Middle frontal gyrus (tissue), 1 donor: ENCODE data around the gene LBR.
"Not testable (repeated sequence)": the region's sequence is repeated elsewhere in the genome, so short reads cannot be mapped to it uniquely, and the experiment has no call there.

ENCODE experiments used
- DNase-seq: peaks from one replicate; pipeline ENCODE4 v3.0.0-alpha.2; 2015; ENCODE audit warnings: low spot score; ENCODE audit errors: extremely low spot score

Gene LBR

DNA sequence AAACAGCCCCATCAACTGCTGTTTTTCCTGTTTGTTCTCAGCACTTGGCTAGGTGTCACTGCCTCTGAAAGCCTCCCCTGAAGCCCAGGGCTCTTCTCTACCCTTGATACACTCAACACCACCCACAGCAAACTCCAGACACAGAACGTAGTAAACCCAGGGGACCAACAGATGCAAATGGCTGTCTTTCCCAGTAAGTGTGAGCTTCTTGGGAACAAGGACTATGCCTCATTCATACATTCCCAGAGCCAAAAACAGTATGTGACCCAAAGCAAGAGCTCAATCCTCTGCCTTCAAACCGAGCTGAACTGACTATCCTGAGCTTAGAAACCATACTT is 4.4 kb downstream of the LBR start:
- DNase-seq, result no peak

DNA sequence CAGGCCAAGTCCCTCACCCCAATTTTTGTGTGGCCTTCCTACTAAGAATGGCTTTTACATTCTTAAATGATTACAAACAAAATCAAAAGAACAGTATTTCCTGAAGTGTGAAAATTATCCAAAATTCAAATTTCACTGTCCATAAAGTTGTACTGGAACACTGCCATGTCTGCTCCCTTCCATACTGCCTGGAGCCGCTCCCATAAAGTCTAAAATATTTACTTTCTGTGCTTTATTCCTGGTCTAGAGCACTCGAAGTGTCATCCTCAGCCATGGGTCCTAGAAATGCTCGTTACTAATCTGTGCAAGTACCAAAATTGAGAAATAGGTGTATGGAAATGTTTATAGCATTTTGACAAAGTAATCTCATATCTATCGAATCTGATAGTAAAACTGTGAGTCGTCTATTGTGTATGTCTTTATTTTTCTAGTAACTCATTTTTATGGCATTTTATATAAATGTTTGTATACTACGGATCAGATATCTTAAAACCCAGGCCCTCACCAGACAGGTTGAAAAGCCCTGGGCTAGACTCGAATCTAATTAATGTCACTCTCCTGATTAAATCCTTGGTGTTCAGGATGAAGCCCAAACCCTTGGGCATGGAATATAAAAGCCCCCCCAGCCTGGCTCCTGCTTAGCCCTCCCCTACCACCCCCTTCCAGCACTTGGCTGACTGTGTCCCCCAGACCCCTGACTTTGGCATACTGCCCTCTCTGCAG is 4.9 kb downstream of the LBR start:
- DNase-seq, result no peak

DNA sequence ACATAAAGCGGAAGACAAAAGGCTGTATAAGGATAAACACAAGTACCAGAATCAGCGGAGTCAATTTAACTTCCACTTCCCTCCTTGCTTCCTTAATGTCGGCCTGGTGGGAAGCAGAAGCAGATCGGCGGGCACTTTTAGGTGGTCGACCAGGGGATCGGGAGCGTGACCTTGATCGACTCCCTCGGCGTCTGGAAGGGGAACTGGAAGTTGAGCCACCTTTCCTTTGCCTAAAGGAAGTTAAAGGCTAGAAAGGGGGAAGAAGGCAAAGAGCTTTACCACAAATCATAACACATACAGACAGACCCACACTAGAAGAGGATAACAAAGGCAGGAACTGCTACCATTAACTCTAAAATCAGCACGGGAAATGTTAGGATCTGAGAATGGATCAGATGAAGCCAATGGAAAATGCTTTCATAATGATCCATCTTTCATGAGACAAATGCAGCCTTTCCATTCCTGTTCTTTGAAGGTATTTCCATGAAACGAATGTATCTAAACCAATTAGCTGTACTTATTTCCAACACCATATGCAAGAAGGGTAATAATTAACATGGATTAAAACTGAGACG is 5.7 kb downstream of the LBR start:
- DNase-seq, result no peak

DNA sequence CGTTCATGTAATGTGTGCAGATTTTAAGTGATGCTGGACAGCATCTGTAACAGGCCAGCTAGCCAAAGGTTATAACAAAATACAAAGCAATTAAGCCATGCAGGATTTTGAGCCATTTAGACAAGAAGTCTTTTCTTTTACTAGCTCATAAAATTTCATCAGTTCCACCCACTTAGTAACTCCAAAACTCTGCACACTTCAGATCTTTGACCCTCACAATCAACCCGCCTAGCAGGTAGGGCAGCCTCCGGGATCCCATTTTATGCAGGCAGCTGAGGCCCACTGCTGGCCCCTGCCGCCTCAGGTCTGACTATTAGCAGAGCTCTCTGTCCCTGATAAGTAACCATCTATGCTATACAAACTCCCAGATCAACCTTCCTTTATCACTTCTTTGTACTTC is 9.2 kb downstream of the LBR start:
- DNase-seq, result no peak

DNA sequence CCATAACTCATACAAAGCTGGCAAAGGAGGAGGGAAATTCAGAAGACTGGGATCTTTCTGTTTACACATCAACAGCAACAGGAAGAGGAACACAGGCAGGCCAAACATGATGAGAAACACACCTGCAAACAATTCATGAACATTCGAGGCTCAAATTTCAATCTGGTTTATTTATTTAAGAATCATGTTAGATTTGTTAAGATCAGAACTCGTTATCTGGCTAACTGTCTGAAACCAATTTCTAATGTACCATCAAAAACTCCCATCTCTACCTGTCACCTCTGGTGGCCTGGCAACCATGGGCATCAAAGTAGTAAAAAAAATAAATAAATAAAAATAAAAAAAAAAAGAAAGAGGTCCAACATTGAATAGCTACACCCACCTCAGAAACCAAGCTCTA is 9.8 kb downstream of the LBR start:
- no peak for DNase-seq

DNA sequence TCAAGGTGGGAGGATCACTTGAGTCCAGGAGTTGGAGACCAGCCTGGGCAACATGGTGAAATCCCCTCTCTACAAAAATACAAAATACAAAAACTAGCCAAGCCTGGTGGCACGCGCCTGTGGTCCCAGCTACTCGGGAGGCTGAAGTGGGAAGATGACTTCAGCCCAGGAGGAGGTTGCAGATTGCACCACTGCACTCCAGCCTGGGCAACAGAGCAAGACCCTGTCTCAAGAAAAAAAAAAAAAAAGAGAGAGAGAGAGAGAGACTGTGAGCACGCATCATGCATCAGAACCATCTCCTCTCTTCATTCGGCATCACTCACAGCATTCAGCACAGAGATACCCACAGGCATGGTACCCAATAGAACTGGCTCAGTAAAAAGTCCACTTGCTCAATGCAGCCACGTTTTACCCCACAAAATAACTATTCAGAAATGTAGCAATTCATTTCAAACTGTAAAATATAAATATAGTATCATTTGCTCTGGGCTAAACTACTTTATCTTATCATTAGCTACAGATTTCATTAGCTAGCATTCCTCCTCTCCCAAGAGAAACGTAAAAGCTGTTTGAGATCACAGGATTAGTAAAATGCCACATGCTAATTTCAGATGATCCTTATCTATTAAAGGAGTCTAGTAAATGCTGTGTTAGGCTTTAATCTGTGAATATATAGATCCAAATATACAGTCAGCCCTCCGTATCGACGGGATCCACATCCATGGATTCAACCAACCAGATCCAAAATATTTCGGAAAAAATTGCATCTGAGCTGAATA is 11.7 kb downstream of the LBR start:
- no peak for DNase-seq

DNA sequence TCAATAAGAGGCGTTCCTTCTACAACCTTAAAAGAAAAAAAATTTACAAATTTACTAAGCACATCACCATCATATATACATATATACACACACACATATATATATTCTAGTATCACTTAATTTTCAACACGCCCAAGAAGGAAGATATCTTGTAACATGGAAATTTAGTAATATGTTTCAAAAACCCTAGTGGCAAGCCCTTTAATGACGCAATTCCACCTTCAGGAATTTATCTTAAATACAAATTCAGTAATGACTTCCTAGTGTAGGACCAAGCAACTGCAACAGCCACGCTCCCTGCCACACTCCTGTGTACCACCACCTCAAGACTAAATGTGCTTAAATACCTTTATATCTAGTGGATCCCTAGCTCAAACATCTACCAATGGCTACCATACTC is 12.5 kb downstream of the LBR start:
- DNase-seq, result no peak

DNA sequence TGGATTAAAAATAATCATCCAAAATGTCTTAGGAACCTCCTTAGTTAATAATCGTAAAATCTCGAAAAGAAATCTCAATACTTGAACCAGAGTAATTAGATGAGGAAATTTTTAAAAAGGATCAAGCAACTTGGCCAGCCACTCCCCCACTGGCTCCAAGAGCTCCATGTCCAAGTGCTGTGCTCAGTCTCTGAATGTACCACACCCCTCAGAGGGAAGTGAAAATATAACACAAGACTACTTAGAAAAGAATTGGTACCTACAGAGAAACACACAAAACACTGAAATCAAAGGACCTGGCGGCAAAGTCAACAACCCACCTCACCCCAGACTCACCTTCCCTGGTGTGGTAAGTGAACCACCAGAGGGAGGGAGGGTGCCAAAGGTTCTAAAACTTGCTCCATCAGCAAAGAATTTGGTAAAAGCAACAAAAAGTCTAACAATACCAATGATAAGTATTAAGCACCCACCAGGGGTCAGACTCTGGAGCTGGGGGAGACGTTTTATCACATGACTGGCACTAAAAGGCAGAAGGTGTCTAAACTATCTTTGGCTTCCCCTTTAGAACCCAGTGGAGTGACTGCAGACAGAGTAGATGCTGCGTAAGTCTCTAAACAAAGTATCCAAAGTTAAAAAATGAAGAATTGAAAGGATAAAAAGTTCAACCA is 14.0 kb downstream of the LBR start:
- DNase-seq, result no peak

DNA sequence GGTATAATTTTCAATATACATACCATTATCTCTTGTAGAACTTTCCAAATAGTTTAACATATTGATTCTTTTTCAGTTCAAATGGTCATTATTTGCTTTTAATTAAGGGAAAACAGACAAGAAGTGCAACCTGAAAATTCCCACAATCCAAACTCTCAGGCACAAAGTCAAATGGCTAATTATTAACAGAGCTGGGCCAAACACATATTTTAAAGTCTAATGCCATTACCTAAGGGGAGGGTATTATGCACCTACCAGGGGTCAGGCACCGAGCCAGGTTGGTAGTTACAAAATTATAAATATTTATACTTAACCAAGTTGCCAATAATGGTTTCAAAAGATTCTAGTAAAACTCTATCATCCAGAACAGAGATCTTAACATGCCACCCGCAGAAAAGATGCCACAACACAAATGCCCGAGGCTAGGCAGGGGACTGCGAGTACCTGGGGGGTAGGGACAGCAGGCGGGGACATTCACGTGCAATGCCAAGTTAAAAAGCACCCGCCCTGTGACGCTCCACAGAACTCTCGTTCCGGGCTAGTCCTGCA is 15.0 kb downstream of the LBR start:
- no peak for DNase-seq

DNA sequence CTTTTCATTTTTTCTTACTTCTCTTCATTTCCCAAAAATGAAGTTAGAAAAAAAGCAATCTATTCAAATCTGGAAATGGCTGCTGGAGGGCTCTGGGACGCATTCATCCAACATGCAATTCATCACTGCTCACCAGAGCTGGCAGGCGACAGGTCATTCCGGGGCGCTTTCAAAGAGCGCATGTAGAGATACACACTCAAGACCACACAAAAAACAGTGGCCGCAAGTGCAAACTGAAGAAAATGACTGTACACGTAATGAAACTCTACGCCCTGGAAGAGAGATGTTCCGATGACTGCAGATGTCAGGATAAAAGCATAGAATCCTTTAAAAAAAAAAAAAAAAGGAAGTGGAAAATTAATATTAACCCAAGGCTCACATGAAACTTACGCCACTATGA is 15.5 kb downstream of the LBR start:
- DNase-seq, result no peak

DNA sequence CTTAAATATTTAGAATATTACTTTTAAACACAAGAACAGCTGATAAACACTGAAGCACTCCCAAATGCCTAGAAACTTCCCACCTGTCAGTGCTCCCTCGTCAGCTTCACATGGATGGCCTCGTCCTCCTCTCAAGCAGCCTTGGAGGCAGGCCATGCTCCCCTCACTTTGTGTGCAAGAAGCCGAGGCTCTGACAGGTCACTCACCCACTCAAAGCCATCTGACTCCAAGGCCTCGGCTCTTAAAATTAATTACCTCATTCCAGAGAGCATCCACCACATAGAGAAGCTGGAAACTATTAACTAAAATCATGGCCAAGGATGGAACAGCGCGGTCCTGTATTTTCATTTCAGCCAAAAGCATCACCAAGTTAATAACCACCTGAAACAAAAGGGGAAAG is 17.8 kb downstream of the LBR start:
- DNase-seq, result no peak

DNA sequence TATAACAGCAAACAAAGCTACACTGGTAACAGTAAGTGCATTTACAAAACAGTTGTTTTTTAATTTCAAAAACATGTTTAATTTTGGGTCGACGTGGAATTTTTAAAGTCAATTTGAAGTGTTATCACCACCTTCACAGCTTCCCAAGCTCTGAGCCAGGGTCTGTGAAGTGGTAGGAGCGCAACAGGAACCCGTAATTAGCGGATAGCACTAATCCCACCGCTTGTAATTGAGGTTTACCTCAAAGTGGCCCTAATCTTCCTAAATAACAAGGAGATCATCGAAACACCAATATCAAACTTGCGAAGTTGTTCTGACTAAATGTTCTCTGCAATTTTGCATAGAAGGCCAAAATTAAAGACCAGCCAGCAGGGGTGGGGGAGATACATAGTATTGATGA is 18.8 kb downstream of the LBR start:
- no peak for DNase-seq

DNA sequence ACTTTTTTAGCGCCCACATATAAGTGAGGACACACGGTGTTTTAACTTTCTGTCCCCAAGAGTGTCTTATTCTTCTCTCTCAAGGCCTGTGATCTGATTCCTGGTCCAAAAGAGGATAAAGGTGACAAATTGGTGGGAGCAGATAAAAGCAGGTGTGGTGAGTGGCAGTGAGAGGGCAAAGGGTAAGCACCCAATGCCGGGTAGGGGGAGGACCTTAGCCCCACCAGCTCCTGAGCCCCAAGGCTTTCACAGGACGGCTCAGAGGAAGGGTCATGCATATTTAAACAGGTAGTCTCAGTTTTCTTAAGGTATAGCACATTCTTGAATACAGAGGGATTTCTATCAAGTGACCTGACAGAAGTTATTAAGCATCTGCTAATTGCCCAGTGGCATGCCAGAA is 19.6 kb downstream of the LBR start:
- no peak for DNase-seq

DNA sequence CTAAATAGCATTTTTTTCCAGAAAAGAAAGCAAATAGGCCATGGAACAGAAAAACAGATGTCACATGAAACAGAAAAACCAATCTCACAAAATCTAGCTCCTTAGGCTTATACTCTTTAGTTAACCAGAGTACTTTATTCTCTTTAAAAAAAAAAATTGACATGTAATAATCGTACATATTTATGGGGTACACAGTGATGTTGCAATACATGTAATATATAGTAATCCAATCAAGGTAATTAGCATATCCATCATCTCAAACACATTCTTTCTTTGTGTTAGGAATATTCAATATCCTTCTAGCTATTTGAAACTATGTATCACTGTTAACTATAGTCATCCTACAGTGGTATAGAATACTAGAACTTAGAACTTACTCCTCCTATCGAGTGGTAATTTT is 20.1 kb downstream of the LBR start:
- no peak for DNase-seq

DNA sequence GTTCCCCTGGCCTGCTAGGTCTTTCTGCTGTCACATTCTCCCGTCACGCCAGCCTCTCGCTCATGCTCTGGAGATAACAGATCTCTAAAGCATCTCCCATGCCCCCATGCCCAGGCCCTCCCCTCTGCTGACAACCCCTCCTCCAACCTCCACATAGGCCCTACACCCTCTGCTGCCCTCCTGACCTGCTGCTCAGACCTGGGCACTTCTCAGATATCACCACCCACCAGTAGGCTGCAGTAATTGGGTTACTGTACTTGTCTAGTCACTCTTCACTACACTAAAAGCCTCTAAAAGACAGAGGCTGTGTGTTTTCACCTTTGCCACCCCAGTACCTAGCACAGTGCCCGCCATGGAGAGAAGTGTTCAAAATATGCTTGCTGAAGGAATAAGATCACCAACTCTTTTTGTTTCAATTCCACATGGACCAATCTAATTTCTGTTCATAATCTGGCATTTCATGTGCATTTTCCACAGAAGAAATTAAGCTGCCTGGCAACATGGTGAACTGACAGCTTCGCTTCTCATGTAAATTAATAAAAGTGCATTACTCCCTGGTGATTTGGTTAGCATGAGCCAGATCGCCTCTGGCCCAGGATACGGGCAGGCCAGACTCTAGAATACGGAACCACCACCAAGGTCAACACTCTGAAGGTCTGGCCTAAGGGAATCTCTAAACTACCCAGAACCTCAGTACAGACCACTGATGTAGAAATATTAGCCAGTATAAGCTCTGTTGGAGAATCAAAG is 20.7 kb downstream of the LBR start:
- no peak for DNase-seq

DNA sequence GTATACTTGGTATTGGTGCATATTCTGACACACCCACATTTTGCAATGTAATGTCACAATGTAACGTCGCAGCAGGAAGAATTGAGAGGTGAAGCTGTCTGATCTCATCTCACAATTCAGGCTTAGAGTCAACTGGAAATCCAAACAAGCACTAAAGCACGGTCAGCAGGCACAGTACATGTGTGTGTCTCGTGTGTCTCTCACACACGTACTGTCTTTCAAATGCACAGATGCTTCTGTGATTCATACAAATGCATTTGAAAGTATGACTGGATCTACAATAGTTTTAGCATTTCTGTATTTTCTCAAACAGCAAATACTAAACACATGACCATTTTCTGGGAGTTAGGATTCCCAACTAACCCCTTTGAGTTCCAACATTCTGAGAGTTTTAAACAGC is 26.9 kb downstream of the LBR start:
- DNase-seq, result no peak

DNA sequence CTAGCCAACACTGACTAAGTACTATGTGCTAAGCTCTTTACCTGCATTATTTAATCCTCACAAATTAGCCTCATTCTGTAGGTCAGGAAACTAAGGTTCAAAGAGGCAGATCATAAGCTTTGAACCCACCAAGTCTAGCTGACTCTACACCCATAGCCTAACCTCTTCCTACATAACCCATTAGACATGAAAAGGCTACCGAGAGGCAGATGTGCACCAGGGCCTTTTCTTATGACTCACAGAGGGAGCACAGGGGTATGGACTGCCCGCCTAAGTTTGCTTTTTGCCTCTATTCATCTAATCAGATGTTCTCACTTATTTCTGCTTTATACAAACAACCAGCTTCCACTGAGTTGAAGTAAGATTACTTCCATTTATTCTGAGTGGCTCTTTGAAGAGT is 31.5 kb downstream of the LBR start:
- no peak for DNase-seq

DNA sequence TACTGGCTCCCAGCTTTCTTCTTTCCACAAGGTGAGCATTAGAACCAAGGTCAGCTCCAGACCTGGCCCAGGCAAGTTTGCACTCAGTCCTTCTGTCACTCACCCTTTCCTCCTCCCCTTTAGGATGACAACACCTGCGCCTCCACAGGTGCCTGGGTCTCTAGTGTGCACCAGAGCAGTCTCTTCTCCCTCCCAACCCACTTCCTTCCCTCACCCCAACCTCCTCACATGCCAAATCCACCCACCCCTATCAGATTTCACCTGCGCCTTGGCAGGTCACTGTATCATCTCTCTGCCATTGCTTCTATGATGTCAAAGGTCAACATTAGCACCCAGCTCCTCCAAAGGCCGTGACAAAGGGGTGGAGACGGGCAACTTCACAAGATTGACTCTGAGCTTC is 38.0 kb downstream of the LBR start:
- no peak for DNase-seq

DNA sequence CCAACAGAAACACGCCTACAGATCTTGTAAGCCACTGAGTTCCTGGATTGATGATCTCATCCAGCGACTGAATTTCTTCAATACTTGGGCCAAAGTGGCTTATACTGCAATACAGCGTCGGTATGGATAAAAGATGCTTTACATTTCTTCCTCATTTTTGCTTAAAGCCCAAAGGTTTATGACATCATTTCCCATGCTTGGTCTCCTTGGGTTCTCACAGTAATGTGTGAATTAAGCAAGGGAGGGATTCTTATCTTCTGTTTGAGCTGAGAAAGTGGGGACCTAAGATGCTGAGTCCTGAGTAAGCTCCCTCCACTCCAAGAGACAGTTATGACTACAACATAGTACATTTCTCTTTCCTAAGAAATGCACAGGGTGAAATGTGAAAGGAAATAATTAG is 39.5 kb downstream of the LBR start:
- DNase-seq, result no peak

DNA sequence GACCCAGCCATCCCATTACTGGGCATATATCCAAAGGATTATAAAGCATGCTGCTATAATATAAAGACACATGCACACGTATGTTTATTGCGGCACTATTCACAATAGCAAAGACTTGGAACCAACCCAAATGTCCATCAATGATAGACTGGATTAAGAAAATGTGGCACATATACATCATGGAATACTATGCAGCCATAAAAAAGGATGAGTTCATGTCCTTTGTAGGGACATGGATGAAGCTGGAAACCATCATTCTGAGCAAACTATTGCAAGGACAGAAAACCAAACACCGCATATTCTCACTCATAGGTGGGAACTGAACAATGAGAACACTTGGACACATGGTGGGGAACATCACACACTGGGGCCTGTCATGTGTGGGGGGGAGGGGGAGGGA is 41.0 kb downstream of the LBR start:
- DNase-seq, result not testable (repeated sequence)

DNA sequence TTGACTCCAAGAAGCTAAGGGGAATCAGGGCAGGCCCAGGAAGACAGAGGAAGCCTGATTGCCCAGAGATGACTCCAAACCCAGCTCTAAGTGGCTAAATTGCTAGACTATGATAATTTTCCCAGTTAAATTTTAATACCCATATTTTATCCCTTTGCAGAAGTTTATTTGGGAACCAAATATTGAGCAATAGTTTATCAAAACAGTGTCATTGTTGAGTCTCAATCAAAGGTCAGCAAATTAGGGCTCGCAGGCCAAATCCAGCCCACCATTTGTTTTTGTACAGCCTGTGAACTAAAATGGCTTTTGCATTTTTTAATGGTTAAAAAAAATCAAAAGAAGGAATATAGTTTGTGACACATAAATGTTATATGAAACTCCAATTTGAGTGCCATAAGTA is 47.1 kb downstream of the LBR start:
- no peak for DNase-seq
